GM21526 (cell line): ENCODE data around the gene BTBD9.

Experiments used
- ATAC-seq: cut with Tn5 transposase; IDR thresholded peaks from one replicate; pipeline ENCODE4 v1.9.1; 2021; ENCODE audit warnings: moderate library complexity; ENCODE audit not compliant: unreplicated experiment, low FRiP score

The BTBD9 gene

DNA sequence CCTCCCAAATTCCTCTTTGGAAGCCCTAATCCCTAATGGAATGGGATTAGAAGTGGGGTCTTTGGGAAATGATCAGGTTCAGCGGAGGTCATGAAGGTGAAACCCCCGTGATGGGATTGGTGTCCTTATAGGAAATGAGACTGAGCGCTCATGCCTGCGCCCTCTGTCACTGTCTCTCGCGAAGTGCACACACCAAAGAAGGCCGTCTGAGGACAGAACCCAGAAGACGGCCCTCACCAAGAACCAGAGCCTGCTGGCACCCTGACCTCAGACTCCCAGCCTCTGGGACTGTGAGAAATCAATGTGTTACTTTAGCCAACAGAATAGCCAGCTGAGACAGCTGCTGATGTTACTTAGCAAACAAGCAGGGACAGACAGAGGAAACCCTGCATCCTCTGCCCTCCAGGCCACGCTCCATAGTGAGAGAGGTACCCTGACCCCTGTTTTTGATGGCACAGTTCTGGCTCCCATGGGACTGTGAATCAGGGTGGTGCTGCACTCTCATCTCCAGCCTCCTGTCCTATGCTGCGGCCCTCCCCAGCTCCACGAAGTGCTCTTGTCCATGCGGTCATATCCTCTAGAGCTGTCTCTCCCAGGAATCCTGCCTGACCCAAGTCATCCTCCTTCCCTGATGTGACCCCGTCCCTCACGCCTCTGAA, 450.9 kb downstream of the BTBD9 start:
- no peak for ATAC-seq

DNA sequence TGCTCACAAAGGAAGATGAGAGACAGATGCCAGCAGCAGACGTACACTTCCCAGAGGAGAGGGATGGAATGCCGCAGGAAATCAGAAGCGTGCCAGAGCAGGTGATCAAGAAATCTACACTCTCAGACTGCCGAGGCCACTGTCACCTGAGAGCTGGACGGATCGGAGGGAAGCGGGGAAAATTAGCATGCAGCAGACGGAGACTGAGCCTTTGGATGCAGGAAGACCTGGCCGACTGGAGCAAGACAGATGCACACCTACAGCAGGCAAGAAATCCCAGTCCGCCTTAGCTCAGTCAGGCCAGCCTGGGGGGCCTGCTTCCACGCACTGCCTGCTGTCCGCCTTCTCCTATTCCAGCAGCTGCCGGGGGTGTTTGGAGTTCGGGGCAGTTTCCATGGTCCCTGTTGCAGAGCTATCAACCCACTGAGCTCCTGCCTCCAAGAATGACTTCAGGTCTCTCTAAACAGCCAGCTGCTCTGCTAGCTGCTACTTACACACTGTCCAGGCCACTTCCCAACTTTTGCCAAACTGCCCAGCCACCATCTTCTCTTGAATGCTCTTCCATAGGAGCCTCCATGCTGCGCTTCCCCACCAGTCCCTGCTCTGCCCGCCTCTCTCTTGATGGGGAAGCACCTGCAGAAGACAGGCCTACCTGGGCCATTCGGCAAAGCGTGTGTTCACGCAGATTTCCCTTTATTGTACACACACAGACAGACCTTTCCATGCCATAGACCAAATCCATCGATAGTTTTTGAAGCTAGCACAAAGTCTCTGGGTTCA, 451.7 kb downstream of the BTBD9 start:
- ATAC-seq, result no peak

DNA sequence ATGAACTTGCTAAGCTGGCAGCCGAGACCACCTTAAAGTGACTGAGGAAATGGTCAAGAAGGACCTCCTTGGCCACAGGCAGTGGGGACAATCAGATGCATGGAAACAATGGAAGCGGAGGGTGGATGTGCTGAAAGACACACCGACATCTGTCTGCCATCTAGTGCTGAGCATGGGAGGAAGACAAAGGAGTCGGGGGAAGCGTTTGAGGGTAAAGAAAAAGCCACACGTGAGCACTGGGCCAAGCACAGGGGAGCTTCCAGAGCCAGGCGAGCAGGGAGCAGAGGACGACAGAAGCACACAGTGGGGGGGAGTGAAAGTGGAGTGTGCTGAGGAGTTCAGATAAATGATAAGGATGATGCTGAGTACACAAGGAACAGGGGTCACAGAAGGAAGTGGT, 452.4 kb downstream of the BTBD9 start:
- no peak for ATAC-seq

DNA sequence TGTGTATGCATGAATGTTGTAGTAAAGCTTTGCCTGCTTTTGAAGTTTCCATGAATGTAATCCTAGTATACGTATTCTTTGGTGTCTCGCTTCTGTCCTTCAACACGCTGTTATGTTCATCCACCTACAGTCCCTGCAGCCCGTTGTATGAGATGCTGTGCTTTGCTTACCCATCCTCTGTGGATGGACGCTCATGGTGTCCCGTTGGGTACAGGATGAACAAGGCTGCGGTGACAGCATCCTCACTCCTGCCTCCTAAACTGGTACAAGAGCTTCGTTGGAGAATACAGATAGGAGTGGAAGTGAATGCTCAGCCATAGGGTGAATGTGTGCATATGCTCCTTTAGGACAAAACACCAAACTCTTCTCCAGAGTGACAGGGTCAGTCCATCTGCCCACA, 454.0 kb downstream of the BTBD9 start:
- no peak for ATAC-seq

DNA sequence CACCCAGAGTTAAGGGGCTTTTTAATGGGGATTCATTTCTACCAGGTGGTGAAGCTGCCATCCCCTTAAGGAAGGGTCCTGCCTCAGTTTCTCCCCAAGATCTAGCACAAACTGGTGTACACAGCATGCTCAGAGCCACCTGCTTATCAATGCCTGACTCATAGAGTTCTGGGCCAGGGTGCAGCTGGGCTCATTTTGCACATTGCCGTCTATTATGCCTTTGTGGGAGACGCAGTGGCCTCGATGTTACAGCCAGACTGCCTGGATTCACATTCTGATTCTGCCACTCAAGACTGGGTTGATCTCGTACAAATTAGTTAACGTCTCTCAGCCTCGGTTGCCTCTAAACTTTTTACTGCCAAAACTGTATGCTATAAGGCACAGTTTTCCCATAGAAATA, 454.5 kb downstream of the BTBD9 start:
- ATAC-seq, result no peak

DNA sequence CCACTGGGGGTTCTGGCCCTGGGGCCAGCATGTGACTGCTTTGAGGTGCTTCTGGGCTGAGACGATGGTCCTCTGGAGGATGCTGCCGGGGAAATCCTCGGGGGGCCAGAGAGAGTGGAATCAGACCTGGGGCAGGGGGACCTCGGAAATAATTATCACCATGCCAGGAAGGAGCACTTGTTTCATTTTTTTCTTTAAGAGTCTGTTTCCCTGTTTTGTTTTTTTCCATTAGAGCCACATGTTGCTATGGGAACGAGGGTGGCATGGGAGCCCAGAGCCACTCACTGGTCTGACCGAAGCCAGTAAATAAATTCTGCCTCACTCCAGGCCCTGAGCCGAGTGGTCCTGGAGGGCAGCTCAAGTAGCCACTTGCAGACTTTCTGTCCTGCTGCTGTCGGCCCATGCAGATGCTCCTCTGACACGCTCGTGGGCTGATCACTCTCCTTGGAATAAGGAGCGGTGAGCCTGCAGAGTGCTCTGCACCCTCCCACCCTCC, 455.1 kb downstream of the BTBD9 start:
- no peak for ATAC-seq

DNA sequence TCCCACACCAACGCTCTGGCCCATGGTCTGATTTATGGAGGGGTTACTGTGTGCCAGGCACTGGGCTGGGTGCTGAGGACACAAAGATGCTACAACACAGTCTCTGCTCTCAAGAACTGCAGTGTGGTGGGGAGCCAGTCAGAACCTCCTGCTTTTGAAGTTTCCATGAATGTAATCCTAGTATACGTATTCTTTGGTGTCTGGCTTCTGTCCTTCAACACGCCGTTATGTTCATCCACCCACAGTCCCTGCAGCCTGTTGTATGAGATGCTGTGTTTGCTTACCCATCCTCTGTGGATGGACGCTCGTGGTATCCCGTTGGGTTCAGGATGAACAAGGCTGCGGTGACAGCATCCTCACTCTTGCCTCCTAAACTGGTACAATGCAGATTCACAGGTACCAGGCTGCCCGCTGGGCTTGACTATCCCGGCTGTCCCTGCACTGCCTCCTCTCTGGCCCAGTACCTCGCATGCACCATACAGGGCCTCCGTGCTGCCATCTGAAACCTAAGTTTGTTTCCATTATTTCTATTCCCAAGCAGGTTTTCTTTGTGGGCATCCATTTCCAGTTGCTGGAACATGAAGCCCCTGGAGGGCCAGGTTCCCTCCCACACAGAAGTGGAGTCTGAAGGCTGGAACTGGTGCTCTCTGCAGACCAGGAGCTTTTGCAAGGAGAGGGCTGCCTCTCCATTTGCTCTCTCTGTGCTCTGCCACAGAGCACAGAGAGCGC, 455.7 kb downstream of the BTBD9 start:
- no peak for ATAC-seq

DNA sequence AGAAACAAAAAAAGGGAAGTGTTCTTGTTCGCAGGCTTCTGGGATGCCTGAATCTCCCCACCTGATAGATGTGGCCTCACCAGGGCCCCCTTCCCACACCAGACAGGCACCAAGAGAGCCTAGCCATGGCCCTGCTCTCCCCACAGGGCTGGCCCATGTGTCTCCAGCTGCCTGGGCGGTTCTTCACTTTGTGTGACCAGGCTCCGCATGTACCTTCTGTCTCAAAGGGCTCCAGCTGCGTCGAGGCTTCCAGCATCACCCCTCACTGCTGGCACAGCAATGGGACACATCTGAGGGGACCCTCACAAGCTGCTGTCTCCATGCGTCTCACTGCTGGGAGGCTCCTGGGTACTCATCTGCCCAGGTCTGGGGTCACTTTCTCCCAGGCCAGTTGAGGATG, 457.3 kb downstream of the BTBD9 start:
- no peak for ATAC-seq

DNA sequence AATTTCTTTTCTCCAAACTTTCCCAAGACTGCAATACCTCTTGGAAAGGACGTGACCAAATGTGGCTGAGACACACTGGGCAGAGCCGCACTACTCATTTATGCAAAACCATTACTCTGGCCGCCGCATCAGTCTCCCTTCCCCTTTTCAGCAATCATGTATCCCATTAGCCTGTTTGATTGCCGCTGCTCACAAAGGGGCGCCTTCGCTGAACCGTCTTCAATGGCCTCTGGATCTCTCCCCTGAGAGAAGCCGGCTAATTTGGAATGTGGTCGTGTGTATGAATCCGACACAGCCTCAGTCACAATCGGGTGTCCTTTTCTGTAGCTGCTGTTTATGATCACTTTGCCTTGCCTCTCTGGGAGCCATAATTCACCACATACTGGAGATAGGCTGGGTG, 459.1 kb downstream of the BTBD9 start:
- ATAC-seq, result no peak

DNA sequence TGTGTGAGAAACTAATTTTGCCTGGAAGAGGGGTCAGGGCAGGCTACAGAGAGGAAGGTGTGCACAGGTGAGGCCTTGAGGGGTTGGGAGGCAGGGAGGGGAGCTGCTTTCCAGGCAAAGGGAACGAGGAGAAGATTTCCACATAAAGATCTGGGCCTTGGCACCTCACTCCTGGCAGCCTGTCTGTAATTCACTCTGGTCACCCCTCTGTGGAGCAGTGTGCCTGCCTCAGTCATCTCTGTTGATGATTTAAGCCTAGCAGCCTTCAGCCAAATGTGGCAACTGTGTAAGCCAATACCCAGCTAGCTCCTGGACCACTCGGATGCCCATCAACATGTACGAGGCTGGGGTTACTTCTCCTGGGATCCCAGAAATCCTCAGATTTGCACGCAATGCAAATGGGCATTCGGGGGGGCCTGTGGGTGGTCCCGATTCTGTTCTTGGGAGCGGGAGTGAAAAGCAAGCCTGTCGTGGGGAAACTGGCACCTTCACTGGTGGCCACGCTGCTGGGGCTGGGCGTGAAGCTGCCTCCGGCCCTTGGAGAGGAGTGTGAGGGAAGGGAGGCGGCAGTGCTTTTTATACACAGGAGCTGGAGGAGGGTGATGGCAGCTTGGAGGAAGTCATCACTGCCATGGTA, 459.8 kb downstream of the BTBD9 start:
- ATAC-seq, result no peak

DNA sequence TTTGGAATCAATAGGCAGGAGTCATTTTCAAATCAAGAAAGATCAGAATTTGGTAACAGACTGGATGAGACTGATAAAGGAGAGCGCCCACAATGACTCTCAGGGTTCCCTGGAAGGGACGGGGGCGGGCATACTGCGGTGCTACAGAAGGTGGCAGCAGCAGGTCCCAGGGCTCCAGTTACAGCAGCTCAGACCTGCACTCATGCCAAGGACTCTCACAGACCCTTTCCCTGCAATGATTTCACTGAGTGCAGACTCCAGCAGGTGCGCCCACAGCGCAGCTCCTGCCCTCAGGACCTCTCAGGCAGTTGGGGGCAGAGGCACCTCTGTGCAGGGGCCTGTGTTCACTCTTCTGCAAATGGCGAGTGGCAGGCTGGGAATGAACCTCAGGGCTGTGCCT, 460.4 kb downstream of the BTBD9 start:
- ATAC-seq, result no peak

DNA sequence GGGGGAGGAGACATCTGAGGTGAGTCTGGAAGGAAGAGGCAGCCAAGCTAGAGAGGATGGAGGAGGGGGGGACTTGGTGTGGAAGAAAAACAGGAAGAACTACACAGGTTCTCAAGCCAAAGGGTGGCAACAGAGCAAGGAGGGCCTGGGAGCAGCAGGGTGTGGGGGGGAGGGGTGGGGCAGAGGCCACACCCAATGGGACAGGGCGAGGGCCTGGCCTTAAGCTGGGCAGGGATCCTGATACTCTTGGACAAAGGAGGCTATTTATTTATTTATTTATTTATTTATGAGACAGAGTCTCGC, 461.2 kb downstream of the BTBD9 start:
- ATAC-seq, result no peak

DNA sequence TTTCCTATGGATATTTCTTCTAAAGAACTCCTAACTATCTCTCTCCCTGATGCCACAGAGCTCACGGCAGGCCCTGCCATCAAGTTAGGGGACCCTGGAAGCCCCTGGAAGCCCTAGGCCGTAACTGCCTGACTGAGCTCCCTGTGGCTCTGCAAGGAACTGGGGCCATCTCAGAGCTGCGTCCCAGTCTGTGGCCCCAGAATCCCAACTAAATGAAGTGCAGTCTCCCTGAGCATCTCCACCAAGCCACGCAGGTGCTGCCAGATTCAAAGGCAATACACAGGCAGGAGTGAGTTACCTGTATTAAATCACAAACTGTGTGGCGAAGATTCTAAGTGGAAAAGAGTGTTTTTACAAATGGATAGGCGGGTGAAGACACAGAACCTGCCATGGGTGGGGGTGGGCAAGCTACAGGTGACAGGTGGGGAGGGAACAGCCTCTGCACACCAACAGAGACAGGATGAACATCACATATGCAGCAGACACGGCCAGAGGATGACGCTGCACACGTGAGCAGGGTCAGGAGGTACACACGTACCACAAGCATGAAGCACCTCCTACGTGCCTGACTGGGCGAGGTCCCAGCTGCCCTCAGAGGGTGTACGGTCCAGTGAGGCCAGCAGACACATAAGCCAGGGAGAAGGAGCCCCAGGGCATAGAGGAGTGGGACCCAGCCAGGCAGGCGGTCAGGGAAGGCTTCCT, 461.7 kb downstream of the BTBD9 start:
- no peak for ATAC-seq

DNA sequence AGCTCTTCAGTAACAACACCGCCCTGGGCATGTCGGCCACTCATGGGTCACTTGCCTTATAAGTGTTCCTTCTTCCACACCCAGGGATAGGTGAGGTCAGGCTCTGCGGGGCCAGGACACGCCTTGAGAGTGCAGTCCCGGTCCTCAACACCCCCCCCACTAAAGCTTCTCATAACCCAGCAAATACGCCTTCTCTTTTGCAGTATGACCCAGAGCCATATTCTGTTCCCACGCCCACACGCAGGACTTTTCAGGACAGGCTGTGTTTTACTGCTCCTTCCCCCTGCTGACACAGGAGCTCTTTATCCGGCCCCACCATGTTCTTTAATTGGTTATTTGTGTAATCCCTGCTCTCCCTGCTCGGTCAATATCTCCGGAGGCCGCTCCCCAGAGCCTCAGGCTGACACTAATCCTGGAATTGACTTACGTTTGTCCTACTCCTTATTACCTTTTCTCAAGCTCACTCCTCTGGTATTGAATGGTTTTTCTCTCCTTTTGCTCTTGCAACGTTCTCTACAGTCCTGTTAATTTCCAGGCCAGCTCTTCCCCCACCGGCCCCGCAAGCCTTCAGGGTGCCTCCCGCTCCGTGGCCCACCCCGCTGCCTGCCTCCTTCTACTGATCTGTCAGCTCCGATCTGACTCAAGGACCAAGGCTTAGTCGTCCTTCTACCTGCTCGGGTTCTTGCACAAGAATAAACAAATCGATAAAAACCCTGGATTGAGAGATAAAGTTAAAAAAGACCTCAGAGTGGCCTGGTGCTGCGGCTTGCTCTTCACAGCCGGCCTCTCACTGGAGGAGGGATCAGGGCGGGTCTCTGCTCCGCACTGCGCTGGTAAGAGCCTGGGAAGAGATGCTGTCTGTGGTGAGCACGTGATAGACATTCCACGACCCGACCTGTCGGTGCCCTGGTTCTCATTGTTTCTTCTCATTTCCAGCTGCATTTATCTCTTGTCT, 462.7 kb downstream of the BTBD9 start:
- no peak for ATAC-seq

DNA sequence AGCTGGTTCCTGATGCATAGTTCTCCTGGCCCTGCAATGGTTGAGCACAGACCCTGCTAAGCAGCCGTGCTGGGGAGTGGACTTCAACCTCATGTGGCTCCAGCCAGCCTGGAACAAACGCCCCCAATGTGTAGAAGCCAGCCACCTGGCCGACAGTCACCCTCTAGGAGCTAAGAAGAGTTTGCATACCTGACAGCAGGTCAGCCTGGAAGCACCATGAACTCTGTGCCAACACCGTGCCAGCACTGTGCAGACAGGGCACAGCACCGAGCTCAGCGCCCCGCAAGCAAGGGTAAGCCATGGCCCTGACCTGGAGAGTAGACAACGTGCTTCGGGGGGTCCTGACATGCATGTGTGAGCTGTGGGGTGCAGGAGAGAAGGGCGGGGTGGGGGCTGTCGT, 463.9 kb downstream of the BTBD9 start:
- ATAC-seq, result no peak

DNA sequence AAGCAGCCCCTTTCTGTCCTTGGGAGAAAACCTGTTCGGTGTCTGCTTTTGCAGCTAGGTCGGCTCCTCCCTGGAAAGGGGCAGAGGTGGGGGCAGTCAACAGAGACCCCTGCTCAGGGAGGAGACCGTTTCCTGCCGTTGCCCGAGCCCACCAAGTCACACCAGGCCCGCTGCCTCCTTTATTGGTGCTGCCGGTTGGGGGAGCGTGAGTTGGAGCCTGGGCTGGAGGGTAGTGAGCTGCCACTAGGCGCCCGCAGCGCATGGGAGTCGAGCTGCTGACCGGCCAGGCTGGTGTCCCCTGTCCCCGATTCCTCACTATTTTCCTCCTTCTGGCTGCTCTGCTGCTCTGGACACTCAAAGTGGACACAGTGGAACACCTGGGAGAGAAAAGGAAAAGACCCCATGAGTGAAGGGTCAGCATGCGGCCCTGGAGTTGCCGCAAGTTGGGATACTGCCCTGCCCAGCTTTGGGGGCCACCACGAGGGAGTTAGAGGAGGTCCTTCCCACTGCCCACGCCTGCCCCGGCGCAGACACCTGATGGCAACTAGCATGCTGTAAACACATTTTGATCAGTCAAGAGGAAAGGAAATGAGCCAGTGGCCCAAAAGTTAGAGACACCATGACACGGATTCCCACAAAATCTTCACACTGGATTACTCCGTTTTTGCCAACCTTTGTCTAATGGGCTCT, 464.8 kb downstream of the BTBD9 start:
- ATAC-seq, result no peak

DNA sequence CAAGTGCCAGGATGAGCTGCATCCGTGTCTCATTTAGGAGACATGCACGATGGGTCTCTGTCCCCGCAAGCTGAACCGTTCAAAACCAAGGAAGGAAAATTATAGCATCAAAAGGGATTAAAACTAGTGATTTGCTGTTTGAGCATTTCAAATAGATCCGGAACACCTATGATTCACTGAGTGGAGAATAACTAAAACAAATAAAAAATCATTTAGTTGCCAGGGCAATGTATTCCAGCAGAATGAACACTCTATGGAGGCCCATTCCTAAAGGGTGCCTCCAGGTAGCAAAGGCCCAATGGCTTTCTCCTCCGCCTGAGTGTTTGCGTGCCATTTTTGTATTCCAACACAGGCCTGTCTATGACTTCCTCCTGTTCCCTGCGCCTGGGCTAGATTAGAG, 465.4 kb downstream of the BTBD9 start:
- no peak for ATAC-seq

DNA sequence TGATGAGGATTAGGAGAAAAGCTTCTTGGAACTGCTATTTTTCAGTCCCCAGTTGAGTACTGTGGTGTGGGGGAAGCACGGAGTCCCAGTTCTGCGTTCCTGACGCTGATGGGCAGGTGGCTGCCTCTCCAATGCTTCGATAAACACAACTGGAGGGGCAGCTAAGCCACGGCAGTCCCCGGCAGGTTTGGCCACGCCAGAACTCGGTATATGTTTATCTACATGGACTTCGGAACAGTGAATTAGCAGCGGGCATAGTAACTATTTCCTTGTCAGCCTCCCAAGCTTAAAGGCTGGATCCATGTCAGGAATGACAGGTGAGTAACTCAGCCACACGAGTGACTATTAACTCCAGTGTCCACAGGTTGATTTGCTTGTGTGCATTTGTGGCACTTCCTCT, 465.8 kb downstream of the BTBD9 start:
- no peak for ATAC-seq
